ENCODE data around the gene MRPS23. TPM values are rescaled to one million over a fixed set of nuclear protein-coding genes. Genes with fewer than 3 reads are reported as not detected.
A peak's percentile ranks its signal among the peaks of the same experiment; 100 is the strongest.

The MRPS23 gene
- total and polyA plus RNA-seq, 2 of the 13 experiments (the other 11 are each of a cell fraction or from before 2014, with no cell fraction given) = 63.2 to 181 TPM

GRCh38 chr17:57849874-57850754, at the start of gene MRPS23 (continued):
- TF ChIP-seq ATAD3A (CRISPR knock-in tag; IDR thresholded peaks at IDR 0.05) (no peak), CENPT (CRISPR knock-in tag; IDR thresholded peaks at IDR 0.05; ENCODE audit: low read depth) (peak; percentile 54; the same call in 1 of the 2 replicates), ZNF616 (CRISPR knock-in tag; IDR thresholded peaks at IDR 0.05; ENCODE audit: low read depth) (peak; percentile 96), SATB2 (CRISPR knock-in tag; IDR thresholded peaks at IDR 0.05) (0 out of 2 replicates have a peak, but pooled peaks have one; percentile 57), ZNF331 (CRISPR knock-in tag; IDR thresholded peaks at IDR 0.05) (peak; percentile 99), ZFP37 (CRISPR knock-in tag; IDR thresholded peaks at IDR 0.05; ENCODE audit: borderline replicate concordance) (no peak), ZFP1 (CRISPR knock-in tag; IDR thresholded peaks at IDR 0.05) (peak; percentile 94), SALL2 (CRISPR knock-in tag; IDR thresholded peaks at IDR 0.05) (peak; percentile 99), TBX3 (IDR thresholded peaks at IDR 0.05; ENCODE audit: borderline replicate concordance) (peak; percentile 64; the same call in 1 of the 2 replicates), SIN3A (IDR thresholded peaks at IDR 0.05; ENCODE audit: borderline replicate concordance, low read depth, low read length) (peak; percentile 92), SYNCRIP (IDR thresholded peaks at IDR 0.05; ENCODE audit: insufficient read depth, low read depth, low read length) (no peak), YEATS4 (CRISPR knock-in tag; IDR thresholded peaks at IDR 0.05; ENCODE audit: borderline replicate concordance) (peak; percentile 94), ZC3H4 (CRISPR knock-in tag; IDR thresholded peaks at IDR 0.05; ENCODE audit: borderline replicate concordance) (peak; percentile 84), CHD4 (IDR thresholded peaks at IDR 0.05; ENCODE audit: borderline replicate concordance, low read length) (no peak), E2F2 (CRISPR knock-in tag; IDR thresholded peaks at IDR 0.05; ENCODE audit: borderline replicate concordance) (peak; percentile 82; the same call in 1 of the 2 replicates), ZNF446 (CRISPR knock-in tag; IDR thresholded peaks at IDR 0.05) (no peak), SIX1 (CRISPR knock-in tag; IDR thresholded peaks at IDR 0.05; ENCODE audit: borderline replicate concordance) (peak; percentile 74; the same call in 1 of the 2 replicates), SNAI1 (CRISPR knock-in tag; IDR thresholded peaks at IDR 0.05; ENCODE audit: borderline replicate concordance) (peak; percentile 90; the same call in 1 of the 2 replicates), MAX (IDR thresholded peaks at IDR 0.05) (peak; percentile 92), ZNF17 (CRISPR knock-in tag; IDR thresholded peaks at IDR 0.05) (0 out of 2 replicates have a peak, but pooled peaks have one; percentile 15), ZNF136 (CRISPR knock-in tag; IDR thresholded peaks at IDR 0.05; ENCODE audit: low read depth) (peak; percentile 99), CBX2 (IDR thresholded peaks at IDR 0.05; ENCODE audit: low read depth, low read length) (no peak), CBX2 (CRISPR knock-in tag; IDR thresholded peaks at IDR 0.05; ENCODE audit: low read depth) (no peak)
- TF ChIP-seq, protein P1, sequence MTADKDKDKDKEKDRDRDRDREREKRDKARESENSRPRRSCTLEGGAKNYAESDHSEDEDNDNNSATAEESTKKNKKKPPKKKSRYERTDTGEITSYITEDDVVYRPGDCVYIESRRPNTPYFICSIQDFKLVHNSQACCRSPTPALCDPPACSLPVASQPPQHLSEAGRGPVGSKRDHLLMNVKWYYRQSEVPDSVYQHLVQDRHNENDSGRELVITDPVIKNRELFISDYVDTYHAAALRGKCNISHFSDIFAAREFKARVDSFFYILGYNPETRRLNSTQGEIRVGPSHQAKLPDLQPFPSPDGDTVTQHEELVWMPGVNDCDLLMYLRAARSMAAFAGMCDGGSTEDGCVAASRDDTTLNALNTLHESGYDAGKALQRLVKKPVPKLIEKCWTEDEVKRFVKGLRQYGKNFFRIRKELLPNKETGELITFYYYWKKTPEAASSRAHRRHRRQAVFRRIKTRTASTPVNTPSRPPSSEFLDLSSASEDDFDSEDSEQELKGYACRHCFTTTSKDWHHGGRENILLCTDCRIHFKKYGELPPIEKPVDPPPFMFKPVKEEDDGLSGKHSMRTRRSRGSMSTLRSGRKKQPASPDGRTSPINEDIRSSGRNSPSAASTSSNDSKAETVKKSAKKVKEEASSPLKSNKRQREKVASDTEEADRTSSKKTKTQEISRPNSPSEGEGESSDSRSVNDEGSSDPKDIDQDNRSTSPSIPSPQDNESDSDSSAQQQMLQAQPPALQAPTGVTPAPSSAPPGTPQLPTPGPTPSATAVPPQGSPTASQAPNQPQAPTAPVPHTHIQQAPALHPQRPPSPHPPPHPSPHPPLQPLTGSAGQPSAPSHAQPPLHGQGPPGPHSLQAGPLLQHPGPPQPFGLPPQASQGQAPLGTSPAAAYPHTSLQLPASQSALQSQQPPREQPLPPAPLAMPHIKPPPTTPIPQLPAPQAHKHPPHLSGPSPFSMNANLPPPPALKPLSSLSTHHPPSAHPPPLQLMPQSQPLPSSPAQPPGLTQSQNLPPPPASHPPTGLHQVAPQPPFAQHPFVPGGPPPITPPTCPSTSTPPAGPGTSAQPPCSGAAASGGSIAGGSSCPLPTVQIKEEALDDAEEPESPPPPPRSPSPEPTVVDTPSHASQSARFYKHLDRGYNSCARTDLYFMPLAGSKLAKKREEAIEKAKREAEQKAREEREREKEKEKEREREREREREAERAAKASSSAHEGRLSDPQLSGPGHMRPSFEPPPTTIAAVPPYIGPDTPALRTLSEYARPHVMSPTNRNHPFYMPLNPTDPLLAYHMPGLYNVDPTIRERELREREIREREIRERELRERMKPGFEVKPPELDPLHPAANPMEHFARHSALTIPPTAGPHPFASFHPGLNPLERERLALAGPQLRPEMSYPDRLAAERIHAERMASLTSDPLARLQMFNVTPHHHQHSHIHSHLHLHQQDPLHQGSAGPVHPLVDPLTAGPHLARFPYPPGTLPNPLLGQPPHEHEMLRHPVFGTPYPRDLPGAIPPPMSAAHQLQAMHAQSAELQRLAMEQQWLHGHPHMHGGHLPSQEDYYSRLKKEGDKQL (CRISPR knock-in tag; IDR thresholded peaks at IDR 0.05; ENCODE audit: low read depth) = peak; percentile 77

All from HepG2 (cell line).